SU-DHL-6 (cell line): ENCODE data around the gene ANKRD23.

Experiments
- CTCF ChIP-seq: fragments of 200-600 bp; sonication (generic); IDR thresholded peaks from one replicate; pipeline ENCODE4 v1.5.1; 2017; ENCODE audit warnings: antibody characterized with exemption, mild to moderate bottlenecking, low read length, moderate library complexity; ENCODE audit not compliant: insufficient read depth, poor library complexity, severe bottlenecking
- EZH2phosphoT487 ChIP-seq: fragments of 200-600 bp; sonication (generic), shearing (Covaris generic); conservative IDR thresholded peaks from 2 replicates; pipeline ENCODE4 v1.6.1; 2018; ENCODE audit warnings: mild to moderate bottlenecking, antibody characterized with exemption, low read length, moderate library complexity, mixed read lengths

DNA sequence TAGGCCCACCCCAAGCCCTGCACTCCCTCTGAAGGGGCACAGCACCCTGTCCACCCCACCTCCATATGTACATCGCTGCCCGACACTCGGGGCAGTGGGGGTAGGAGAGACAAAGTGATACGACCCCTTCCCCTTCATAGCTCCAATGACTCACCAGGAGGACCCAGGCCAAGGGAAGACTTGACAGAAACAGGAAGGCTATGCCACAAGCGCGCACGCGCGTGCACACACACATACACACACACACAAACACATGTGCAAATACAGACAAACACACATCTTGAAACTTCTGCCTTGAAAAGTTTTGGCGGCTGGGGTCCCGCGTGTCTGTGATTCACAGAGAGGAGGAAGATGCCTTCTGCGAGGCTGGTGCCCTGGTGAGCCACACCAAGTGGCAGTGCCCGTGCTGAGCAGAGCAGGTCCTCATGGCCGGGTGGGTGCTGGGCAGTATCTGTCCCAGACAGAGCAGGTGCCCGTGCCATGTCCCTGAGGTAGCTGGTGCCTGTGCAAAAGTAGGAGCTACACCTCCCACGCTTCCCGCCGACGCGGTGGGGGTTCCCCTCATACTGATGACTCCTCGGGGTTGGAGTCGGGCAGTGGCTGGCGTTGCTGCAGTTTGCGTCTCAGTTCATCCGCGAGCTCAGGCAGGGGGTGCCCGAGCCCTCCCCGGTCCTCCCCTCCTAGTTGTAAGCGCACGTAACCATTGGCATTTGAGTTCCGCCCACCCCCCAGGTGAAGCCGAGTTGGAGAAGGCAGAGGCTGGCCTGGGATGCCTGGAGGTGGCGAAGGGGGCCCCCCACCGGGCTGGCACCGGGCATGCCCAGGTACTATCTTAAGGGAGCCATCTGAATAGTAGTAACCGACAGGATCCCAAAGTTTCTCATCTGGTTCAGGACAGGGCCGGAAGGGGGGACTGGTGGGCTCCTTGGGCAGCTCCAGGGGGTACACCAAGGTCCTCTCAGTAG, 16.5 kb upstream of the ANKRD23 start:
- TF ChIP-seq CTCF (no peak), EZH2phosphoT487 (no peak)
